Measurements from ENCODE around the gene ARHGAP9.
"Not testable (repeated sequence)": the region's sequence is repeated elsewhere in the genome, so short reads cannot be mapped to it uniquely, and the experiment has no call there.

The ARHGAP9 gene

GRCh38 chr12:57434517-57435223 lies 45.0 kb downstream of the ARHGAP9 start, which contains the start of gene INHBC:
Gene INHBC (plus strand): TSS chr12:57434784. CDS start chr12:57434887, 103 bp downstream.
- no peak for DNase-seq (ENCODE audit: low read depth)

- DNase-seq (ENCODE audit: low read depth) = no peak
These were observed 46.3 kb downstream of the ARHGAP9 start for GRCh38 chr12:57433370-57433769.

- DNase-seq (ENCODE audit: low read depth) = no peak
These were observed 47.9 kb downstream of the ARHGAP9 start for GRCh38 chr12:57431654-57432188.

- DNase-seq (ENCODE audit: low read depth) = peak; percentile 91
These were observed 48.6 kb downstream of the ARHGAP9 start, which contains the start of gene R3HDM2 for GRCh38 chr12:57430931-57431566. Gene R3HDM2 (minus strand): TSS chr12:57431043. CDS start chr12:57310428, 120,615 bp downstream.

GRCh38 chr12:57430112-57430930 lies 49.3 kb downstream of the ARHGAP9 start:
- peak; percentile 25 for DNase-seq (ENCODE audit: low read depth)

GRCh38 chr12:57429473-57430111 lies 50.1 kb downstream of the ARHGAP9 start:
- DNase-seq (ENCODE audit: low read depth) = no peak

GRCh38 chr12:57428965-57429364 lies 50.7 kb downstream of the ARHGAP9 start:
- DNase-seq (ENCODE audit: low read depth) = no peak

- not testable (repeated sequence) for DNase-seq (ENCODE audit: low read depth)
These were observed 52.7 kb downstream of the ARHGAP9 start for GRCh38 chr12:57426948-57427347.
